GM15510 (cell line): ENCODE results near the gene BAHCC1.

ENCODE experiments used
- POLR2A ChIP-seq: IDR thresholded peaks from 3 replicates; pipeline ENCODE4 v1.6.1; 2011; ENCODE audit warnings: borderline replicate concordance; ENCODE audit not compliant: insufficient read length; ENCODE audit errors: extremely low read depth

BAHCC1 gene

GRCh38 chr17:81381632-81382577 lies 13.4 kb upstream of the BAHCC1 start:
- no peak for TF ChIP-seq POLR2A

- no peak for TF ChIP-seq POLR2A
Observed at GRCh38 chr17:81382851-81383250, 12.4 kb upstream of the BAHCC1 start.

- TF ChIP-seq POLR2A = no peak
Observed at GRCh38 chr17:81383504-81384421, 11.5 kb upstream of the BAHCC1 start.

DNA sequence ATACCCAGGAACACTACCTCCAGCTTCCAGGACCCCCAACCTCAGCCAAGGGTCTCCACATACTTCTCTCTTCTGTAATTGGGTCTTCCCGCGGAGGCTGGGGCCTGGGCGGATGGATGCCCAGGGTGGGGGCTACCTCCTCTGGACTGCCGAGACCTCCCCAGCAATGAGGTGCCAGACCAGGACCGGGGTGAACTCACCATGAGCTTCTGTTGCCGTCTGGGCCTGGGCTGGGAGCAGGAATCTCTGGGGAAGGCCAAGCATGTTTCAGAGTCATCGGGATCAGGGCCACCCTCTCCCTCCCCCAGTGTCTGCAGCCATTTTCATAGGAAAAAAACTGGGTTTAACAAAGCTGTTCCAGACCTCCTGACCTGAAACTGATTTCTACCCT lies 10.3 kb upstream of the BAHCC1 start:
- TF ChIP-seq POLR2A = no peak

- no peak for TF ChIP-seq POLR2A
Observed at GRCh38 chr17:81385320-81386111, 9.7 kb upstream of the BAHCC1 start.

- TF ChIP-seq POLR2A = no peak
Observed at GRCh38 chr17:81386141-81386645, 9.1 kb upstream of the BAHCC1 start.

GRCh38 chr17:81386646-81387099 lies 8.6 kb upstream of the BAHCC1 start:
- no peak for TF ChIP-seq POLR2A

DNA sequence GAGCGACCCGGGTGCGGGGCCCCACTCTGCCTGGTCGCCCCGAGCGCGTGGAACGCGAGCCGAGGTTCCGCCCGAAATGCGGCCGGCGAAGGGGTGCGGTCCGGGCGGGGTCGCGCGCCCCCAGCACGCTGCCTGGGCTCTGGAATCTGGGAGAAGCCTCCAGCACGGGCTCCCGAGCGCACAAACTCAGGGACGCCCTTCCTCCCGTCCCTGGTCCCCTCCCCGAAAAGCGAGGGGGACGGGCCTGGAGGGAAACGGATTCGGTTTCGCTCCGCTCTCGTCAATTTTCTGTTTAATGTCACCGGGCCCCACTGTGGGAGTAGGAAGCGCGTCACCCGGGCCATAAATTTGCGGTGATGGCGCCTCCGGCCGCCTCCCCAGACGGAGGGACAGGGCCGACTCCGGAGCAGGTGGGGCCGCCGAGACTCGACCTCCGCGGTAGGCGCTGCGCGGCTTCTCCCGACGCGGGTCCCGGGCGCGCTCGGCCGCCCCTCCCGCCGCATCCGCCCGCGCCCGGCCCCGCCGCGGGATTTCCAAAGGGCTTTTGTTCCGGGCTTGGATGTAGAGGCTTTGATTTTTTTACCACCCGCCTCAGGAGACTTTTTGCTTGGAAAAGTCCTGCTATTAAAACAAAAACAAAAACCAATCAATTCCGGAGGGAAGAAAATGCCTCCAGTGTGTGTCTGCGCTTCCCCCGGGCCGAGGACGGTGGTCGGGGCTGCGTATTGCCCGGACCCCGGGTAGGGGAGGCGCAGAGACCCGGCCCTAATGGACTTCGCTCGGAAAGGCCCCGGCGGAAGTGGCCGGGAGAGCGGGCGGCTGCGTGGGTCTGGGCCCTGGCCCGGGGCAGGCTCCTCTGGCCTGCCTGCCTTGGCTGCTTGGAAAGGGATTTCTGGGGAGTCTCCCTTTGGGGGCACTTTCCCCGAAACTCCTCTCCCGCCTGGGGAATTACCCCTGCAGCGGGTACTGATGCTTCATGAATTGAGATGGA lies 7.9 kb upstream of the BAHCC1 start:
- TF ChIP-seq POLR2A = no peak

GRCh38 chr17:81388091-81388611 lies 7.1 kb upstream of the BAHCC1 start:
- TF ChIP-seq POLR2A = no peak

DNA sequence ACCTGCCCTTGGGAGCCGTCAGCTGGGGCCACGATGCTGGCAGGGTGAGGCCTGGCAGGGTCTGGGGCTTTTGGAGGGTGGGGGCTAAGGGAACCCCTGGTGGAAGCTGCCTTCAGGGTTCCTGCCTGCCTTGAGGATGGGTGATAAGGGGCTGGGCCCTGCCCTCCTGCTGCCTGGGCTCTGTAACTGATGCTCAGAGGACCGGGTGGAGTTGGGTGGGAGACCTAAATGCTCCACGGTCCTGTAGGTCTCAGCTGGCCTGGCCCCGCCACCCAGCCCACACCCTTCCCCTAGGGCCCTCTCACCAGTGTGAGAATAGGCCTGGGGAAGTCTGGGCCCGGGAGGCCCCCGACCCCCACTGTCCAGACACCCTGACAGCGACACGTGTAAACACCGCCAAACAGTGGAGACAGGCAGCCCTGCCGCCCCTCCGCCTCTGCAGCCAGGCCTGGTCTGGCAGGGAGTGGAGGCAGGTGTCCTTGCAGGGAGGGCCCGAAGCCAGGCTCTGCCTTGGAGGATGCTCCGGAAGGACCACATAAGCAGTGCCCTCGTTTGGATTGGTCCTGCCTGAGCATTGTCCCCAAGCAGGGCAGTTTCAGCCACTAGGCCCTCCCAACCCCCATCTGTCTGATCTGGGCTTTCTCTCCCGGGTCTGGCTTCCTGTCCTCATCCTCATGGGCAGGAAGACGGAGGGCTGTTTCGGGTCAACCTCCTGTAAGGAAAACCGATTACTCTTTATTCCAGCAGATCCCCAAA lies 6.5 kb upstream of the BAHCC1 start:
- no peak for TF ChIP-seq POLR2A

DNA sequence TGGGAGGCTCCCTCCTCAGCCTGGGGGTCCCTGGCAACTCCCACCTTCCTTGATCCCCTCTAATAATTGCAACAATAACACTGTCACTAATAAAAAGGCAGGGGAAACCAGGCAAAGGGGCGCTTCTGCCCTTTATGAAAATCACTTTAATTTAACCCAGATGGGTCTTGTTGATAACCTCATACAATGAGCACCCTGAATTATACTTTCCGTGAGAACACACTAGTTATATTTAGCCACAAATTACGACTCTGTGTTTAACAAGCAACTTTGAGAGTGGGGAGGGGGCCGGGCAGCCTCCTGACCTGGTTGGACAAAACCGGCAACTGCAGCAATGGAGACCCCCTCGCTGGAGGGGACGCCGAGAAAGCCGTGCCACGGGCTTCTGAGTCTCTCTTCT lies 5.7 kb upstream of the BAHCC1 start:
- TF ChIP-seq POLR2A = no peak
